Pancreas (tissue), 10 donors: ENCODE data around the gene SLC7A10. TPM values are rescaled to one million over a fixed set of nuclear protein-coding genes. Genes with fewer than 3 reads are reported as not detected.

Source experiments
- ATAC-seq, 4 donors: fragments of 200-7000 bp; cut with Tn5 transposase; one replicate each; pipeline versions ENCODE4 v1.8.0 to v1.9.1; 2020; ENCODE audit warnings: mild to moderate bottlenecking in 4 of 4, moderate library complexity in 4 of 4
- DNase-seq, 6 donors: peaks; one replicate each; pipeline ENCODE4 v3.0.0-alpha.2; 2020
- FAIRE-seq: peaks from 2 replicates; lab custom pipeline; 2012; peaks lifted over from hg19 to GRCh38; lab: Jason Lieb, UNC
- H3K27ac ChIP-seq, 4 donors: fragments of 200-600 bp; sonication (generic); 1 replicate in 3 of 4; 2 replicates in 1 of 4; pipeline versions ENCODE4 v1.5.0 to v1.8.0; 2020
- H3K27me3 ChIP-seq, 4 donors: fragments of 200-600 bp; one replicate each; pipeline ENCODE4 v1.8.0; 2021
- H3K36me3 ChIP-seq, 3 donors: fragments of 200-600 bp; sonication (generic) in 1 of 3; one replicate each; pipeline versions ENCODE4 v1.5.0 to v1.8.0; 2020 to 2021
- H3K4me1 ChIP-seq, 3 donors: fragments of 200-600 bp; one replicate each; pipeline ENCODE4 v1.8.0; 2021
- H3K4me3 ChIP-seq, 4 donors: fragments of 200-600 bp; sonication (generic) in 2 of 4; one replicate each; pipeline versions ENCODE4 v1.5.0 to v1.8.0; 2020 to 2021
- H3K9me3 ChIP-seq, 4 donors: fragments of 200-600 bp; one replicate each; pipeline ENCODE4 v1.8.0; 2021
- CTCF ChIP-seq, 4 donors: fragments of 200-600 bp; sonication (generic) in 3 of 4; IDR thresholded peaks; one replicate each; pipeline versions ENCODE4 v1.5.0 to v1.8.0; 2021; ENCODE audit warnings: antibody characterized with exemption in 4 of 4
- WGBS, 2 donors: extraction: QIAGEN DNeasy Blood & Tissue Kit; methylation state at CpG; one replicate each; pipeline ENCODE4 v1.1.7; 2013; 5-methylcytosine and 5-hydroxymethylcytosine counted together
- intact Hi-C, 3 donors: fragments of 100-400 bp; cut with DNase I; formaldehyde crosslinking; loops; one replicate each; pipeline versions ENCODE4 v1.11.1 to v1.14.2; 2022
- polyA plus RNA-seq, 2 donors: library from polyadenylated mRNA; stranded (reverse); fragments of 200-250 nt; gene quantifications; one replicate each; pipeline ENCODE4 v1.2.3, GENCODE V29; 2013
- total RNA-seq, 6 donors: library from RNA; stranded (reverse); fragmentation: NEBNext Ultra II Directional in 4 of 6; extraction: Animal tissue kit (Norgen Biotek cat#: 25700) in 4 of 6; gene quantifications; one replicate each; pipeline versions ENCODE4 v1.2.1 to v1.2.4, GENCODE V29; 2021 to 2023
- donor health status: healthy with polysubstance abuse.
- donor health status: DM: no; HTN: no; CAD: no; lungs with moderate emphysema.
- donor health status: DM: no; HTN: no; CAD: no.
- donor health status: control.
- donor health status: control.
- donor health status: Bipolar disorder and iron deficiency.
- donor health status: DM: yes; HTN: yes; CAD: no.
- donor health status: DM: no; HTN: no; CAD: no.
- donor health status: DM: no; HTN: no; CAD: no.
- donor health status: DM: yes; HTN: yes; CAD: no.

The SLC7A10 gene
- total and polyA plus RNA-seq, 8 donors = 0.28 to 1.3 (median 0.38) TPM; not detected in 5

GRCh38 chr19:33195645-33196347 is 29.9 kb downstream of the SLC7A10 start:
- Histone ChIP-seq H3K27ac (no peak overlapping the region), H3K4me1 (peaks cover 0 to 6% (median 0%) of the 10 kb centered on the region in 3 donors), H3K27me3 (no peaks in the 10 kb centered on the region), H3K9me3 (no peaks in the 10 kb centered on the region), H3K36me3 (no peaks in the 10 kb centered on the region), H3K4me3 (peak overlapping the region; percentile 37 to 68 (median 54))
- peak in 2 of 6 donors; percentile 5 to 66 for DNase-seq
- WGBS, 2 donors = 73 to 77% methylated on average over 17 of the region's 17 CpGs
- peak in 2 of 4 donors; percentile 16 to 19 for ATAC-seq
- no peak for TF ChIP-seq CTCF (IDR thresholded peaks at IDR 0.05)
- FAIRE-seq = no peak
- intact Hi-C loops = no loop called here

- ATAC-seq = peak; percentile 68 to 79 (median 74)
- peak in 5 of 6 donors; percentile 40 to 80 (median 55) for DNase-seq
- no peak for FAIRE-seq
- no peaks in the 10 kb centered on the region for H3K27me3 ChIP-seq
- H3K36me3 ChIP-seq = no peaks in the 10 kb centered on the region
- no peak for TF ChIP-seq CTCF (IDR thresholded peaks at IDR 0.05)
- peak overlapping the region; percentile 37 to 68 (median 54) for H3K4me3 ChIP-seq
- H3K4me1 ChIP-seq = peaks cover 0 to 6% (median 0%) of the 10 kb centered on the region in 3 donors
- no peaks in the 10 kb centered on the region for H3K9me3 ChIP-seq
- 0 to 1% methylated on average over 47 to 49 of the region's 49 CpGs for WGBS, 2 donors
- peak overlapping the region in 1 of 4 donors; percentile 3 for H3K27ac ChIP-seq
- intact Hi-C loops = no loop called here
Observed at GRCh38 chr19:33194886-33195644, 30.6 kb downstream of the SLC7A10 start.

GRCh38 chr19:33194532-33194885 is 31.1 kb downstream of the SLC7A10 start:
- no peaks in the 10 kb centered on the region for H3K9me3 ChIP-seq
- no peak for FAIRE-seq
- H3K27me3 ChIP-seq = no peaks in the 10 kb centered on the region
- no peak for TF ChIP-seq CTCF (IDR thresholded peaks at IDR 0.05)
- DNase-seq = peak in 2 of 6 donors; percentile 47 to 70
- 0 to 1% methylated on average over 10 to 57 of the region's 57 CpGs for WGBS, 2 donors
- H3K4me3 ChIP-seq = peak overlapping the region; percentile 37 to 68 (median 54)
- intact Hi-C loops = no loop called here
- H3K4me1 ChIP-seq = peaks cover 0 to 6% (median 0%) of the 10 kb centered on the region in 3 donors
- peak; percentile 18 to 65 (median 23) for ATAC-seq
- no peak overlapping the region for H3K27ac ChIP-seq
- H3K36me3 ChIP-seq = no peaks in the 10 kb centered on the region

- no peak for TF ChIP-seq CTCF (IDR thresholded peaks at IDR 0.05)
- WGBS, 2 donors = 4 to 6% methylated on average over 28 to 50 of the region's 50 CpGs
- Histone ChIP-seq H3K4me3 (peak within 1 kb of the TSS; percentile 37 to 68 (median 54)), H3K27ac (peak within 1 kb of the TSS in 1 of 4 donors; percentile 3), H3K9me3 (no peaks in the 10 kb centered on the region), H3K27me3 (no peaks in the 10 kb centered on the region), H3K4me1 (peaks cover 0 to 6% (median 0%) of the 10 kb centered on the region in 3 donors), H3K36me3 (no peaks in the 10 kb centered on the region)
- intact Hi-C loops = no loop called here
- ATAC-seq (peak; percentile 63 to 82 (median 78)), DNase-seq (peak; percentile 42 to 83 (median 58)), FAIRE-seq (no peak)
Observed at GRCh38 chr19:33193865-33194362, 31.7 kb downstream of the SLC7A10 start, which contains the start of gene LRP3. Gene LRP3 (plus strand): TSS chr19:33194330. CDS start chr19:33194786, 456 bp downstream.
